Omental fat pad (tissue), 4 donors: ENCODE results near the gene TUBB3. TPM values are rescaled to one million over a fixed set of nuclear protein-coding genes. Genes with fewer than 3 reads are reported as not detected.

Source experiments
- ATAC-seq: fragments of 150-250 bp; one replicate; pipeline ENCODE4 v1.9.1; 2016; ENCODE audit warnings: mild to moderate bottlenecking, moderate library complexity; ENCODE audit not compliant: low FRiP score
- DNase-seq: peaks from one replicate; pipeline ENCODE4 v3.0.0-alpha.2; 2019; ENCODE audit warnings: low spot score
- CTCF ChIP-seq, 3 donors: fragments of 450-650 bp; IDR thresholded peaks; one replicate each; pipeline ENCODE4 v1.5.1; 2016 to 2017; ENCODE audit warnings: antibody characterized with exemption in 3 of 3, mild to moderate bottlenecking in 3 of 3, moderate library complexity in 2 of 3
- total RNA-seq, 4 donors: library from RNA; depleted of rRNA; stranded (reverse); fragments of >200 nt; gene quantifications; one replicate each; pipeline ENCODE4 v1.1.0, GENCODE V29; 2016

TUBB3 gene
- total RNA-seq, 4 donors from 2014 or later, result 2.8 to 34.9 (median 10.5) TPM

GRCh38 chr16:89902980-89903379 is 20.2 kb upstream of the TUBB3 start:
- TF ChIP-seq CTCF (IDR thresholded peaks at IDR 0.05), result no peak
- no peak for ATAC-seq
- no peak for DNase-seq

- no peak for ATAC-seq
- TF ChIP-seq CTCF (IDR thresholded peaks at IDR 0.05), result no peak
- no peak for DNase-seq
Observed at GRCh38 chr16:89903908-89904515, 19.1 kb upstream of the TUBB3 start.

- ATAC-seq (no peak), DNase-seq (no peak)
- TF ChIP-seq CTCF (IDR thresholded peaks at IDR 0.05), result no peak
Observed at GRCh38 chr16:89904606-89905510, 18.3 kb upstream of the TUBB3 start.

- no peak for DNase-seq
- no peak for TF ChIP-seq CTCF (IDR thresholded peaks at IDR 0.05)
- no peak for ATAC-seq
Observed at GRCh38 chr16:89905511-89906139, 17.5 kb upstream of the TUBB3 start.

- ATAC-seq (no peak), DNase-seq (no peak)
- no peak for TF ChIP-seq CTCF (IDR thresholded peaks at IDR 0.05)
Observed at GRCh38 chr16:89906140-89907025, 16.8 kb upstream of the TUBB3 start.

- ATAC-seq, result no peak
- TF ChIP-seq CTCF (IDR thresholded peaks at IDR 0.05), result no peak
- DNase-seq, result no peak
Observed at GRCh38 chr16:89907055-89907814, 15.9 kb upstream of the TUBB3 start.
